Measurements from ENCODE around the gene TRAPPC11. TPM values are rescaled to one million over a fixed set of nuclear protein-coding genes. Genes with fewer than 3 reads are reported as not detected.

The TRAPPC11 gene
- total and polyA plus RNA-seq, 7 donors: 11.4 to 58.2 (median 32.1) TPM

- intact Hi-C loops (cut with DNase I): no loop called here
- H3K27ac ChIP-seq: no peak overlapping the region
- WGBS, 2 donors: 82 to 96% methylated on average over 5 of the region's 5 CpGs
- H3K27me3 ChIP-seq: peaks cover 0 to 7% (median 0%) of the 10 kb centered on the region in 3 donors
- H3K4me1 ChIP-seq: peaks cover 0 to 7% (median 5%) of the 10 kb centered on the region in 4 donors
- no peak overlapping the region for H3K4me3 ChIP-seq
- no peaks in the 10 kb centered on the region for H3K36me3 ChIP-seq
- no peak for TF ChIP-seq POLR2A (IDR thresholded peaks at IDR 0.05)
- no peak for TF ChIP-seq POLR2AphosphoS5 (IDR thresholded peaks at IDR 0.05)
- no peak for TF ChIP-seq CTCF (IDR thresholded peaks at IDR 0.05)
- no peak for TF ChIP-seq EP300 (IDR thresholded peaks at IDR 0.05)
- DNase-seq: no peak
- H3K9me3 ChIP-seq: no peaks in the 10 kb centered on the region
These were observed 68.4 kb downstream of the TRAPPC11 start for GRCh38 chr4:183727482-183727881.

GRCh38 chr4:183728223-183729068, 69.4 kb downstream of the TRAPPC11 start:
- no peak overlapping the region for H3K27ac ChIP-seq
- no peak for DNase-seq
- H3K4me3 ChIP-seq: no peak overlapping the region
- H3K9me3 ChIP-seq: no peaks in the 10 kb centered on the region
- H3K27me3 ChIP-seq: peaks cover 0 to under 1% (median 0%) of the 10 kb centered on the region in 3 donors
- H3K36me3 ChIP-seq: no peaks in the 10 kb centered on the region
- intact Hi-C loops (cut with DNase I): no loop called here
- TF ChIP-seq POLR2A (IDR thresholded peaks at IDR 0.05) (no peak), EP300 (IDR thresholded peaks at IDR 0.05) (no peak), POLR2AphosphoS5 (IDR thresholded peaks at IDR 0.05) (no peak), CTCF (IDR thresholded peaks at IDR 0.05) (no peak)
- WGBS, 2 donors: 83 to 84% methylated on average over 22 of the region's 22 CpGs
- H3K4me1 ChIP-seq: peaks cover 0 to under 1% (median under 1%) of the 10 kb centered on the region in 4 donors

- no peaks in the 10 kb centered on the region for H3K9me3 ChIP-seq
- intact Hi-C loops (cut with DNase I): no loop called here
- no peak for DNase-seq
- H3K4me1 ChIP-seq: no peaks in the 10 kb centered on the region
- 38 to 90% methylated on average over 5 of the region's 5 CpGs for WGBS, 2 donors
- TF ChIP-seq EP300 (IDR thresholded peaks at IDR 0.05) (no peak), POLR2A (IDR thresholded peaks at IDR 0.05) (no peak), CTCF (IDR thresholded peaks at IDR 0.05) (no peak), POLR2AphosphoS5 (IDR thresholded peaks at IDR 0.05) (no peak)
- H3K27me3 ChIP-seq: no peaks in the 10 kb centered on the region
- H3K27ac ChIP-seq: no peak overlapping the region
- H3K4me3 ChIP-seq: no peak overlapping the region
- no peaks in the 10 kb centered on the region for H3K36me3 ChIP-seq
These were observed 69.9 kb downstream of the TRAPPC11 start for GRCh38 chr4:183729069-183729406.

- no peaks in the 10 kb centered on the region for H3K36me3 ChIP-seq
- intact Hi-C loops (cut with DNase I): no loop called here
- no peak overlapping the region for H3K4me3 ChIP-seq
- H3K9me3 ChIP-seq: no peaks in the 10 kb centered on the region
- H3K27me3 ChIP-seq: no peaks in the 10 kb centered on the region
- WGBS, 2 donors: 65 to 77% methylated on average over 13 of the region's 13 CpGs
- no peak overlapping the region for H3K27ac ChIP-seq
- TF ChIP-seq POLR2A (IDR thresholded peaks at IDR 0.05) (no peak), POLR2AphosphoS5 (IDR thresholded peaks at IDR 0.05) (no peak), EP300 (IDR thresholded peaks at IDR 0.05) (no peak), CTCF (IDR thresholded peaks at IDR 0.05) (no peak)
- H3K4me1 ChIP-seq: no peaks in the 10 kb centered on the region
- DNase-seq: no peak
These were observed 70.6 kb downstream of the TRAPPC11 start for GRCh38 chr4:183729430-183730328.
